ENCODE data around the gene ZGRF1.

DNA sequence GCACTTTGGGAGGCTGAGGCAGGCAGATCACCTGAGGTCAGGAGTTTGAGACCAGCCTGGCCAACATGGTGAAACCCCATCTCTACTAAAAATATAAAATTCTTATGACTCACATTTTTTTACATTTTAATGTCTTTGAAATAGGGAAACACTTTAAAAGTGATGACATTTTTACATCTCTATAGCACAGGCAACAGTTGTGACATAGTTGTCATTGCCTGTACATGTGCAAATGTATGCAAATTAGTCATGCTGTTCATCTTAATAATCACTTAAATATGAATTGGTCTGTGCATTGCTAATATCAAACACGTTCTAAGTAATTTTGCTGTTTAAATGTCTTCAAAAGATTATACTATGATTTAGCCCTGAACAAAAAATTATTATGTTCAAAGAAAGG lies 41.7 kb downstream of the ZGRF1 start:
- TF ChIP-seq FOS (IDR thresholded peaks at IDR 0.05; ENCODE audit: borderline replicate concordance, extremely low read depth, insufficient read length) (no peak), POLR2AphosphoS5 (IDR thresholded peaks at IDR 0.05; ENCODE audit: low read length) (no peak), EP300 (IDR thresholded peaks at IDR 0.05; ENCODE audit: borderline replicate concordance in 1 of 2, control insufficient read depth in 1 of 2, low read depth in 2 of 2, low read length in 2 of 2) (no peak), TCF12 (IDR thresholded peaks at IDR 0.05; ENCODE audit: low read depth, low read length) (no peak), SMC3 (IDR thresholded peaks at IDR 0.05; ENCODE audit: borderline replicate concordance, low read length) (no peak), EGR1 (IDR thresholded peaks at IDR 0.05; ENCODE audit: borderline replicate concordance in 1 of 2, low read depth in 2 of 2, low read length in 2 of 2) (no peak), NBN (IDR thresholded peaks at IDR 0.05) (no peak), NFYA (IDR thresholded peaks at IDR 0.05; ENCODE audit: borderline replicate concordance, low read depth, low read length) (no peak)
- TF ChIP-seq, protein P1, sequence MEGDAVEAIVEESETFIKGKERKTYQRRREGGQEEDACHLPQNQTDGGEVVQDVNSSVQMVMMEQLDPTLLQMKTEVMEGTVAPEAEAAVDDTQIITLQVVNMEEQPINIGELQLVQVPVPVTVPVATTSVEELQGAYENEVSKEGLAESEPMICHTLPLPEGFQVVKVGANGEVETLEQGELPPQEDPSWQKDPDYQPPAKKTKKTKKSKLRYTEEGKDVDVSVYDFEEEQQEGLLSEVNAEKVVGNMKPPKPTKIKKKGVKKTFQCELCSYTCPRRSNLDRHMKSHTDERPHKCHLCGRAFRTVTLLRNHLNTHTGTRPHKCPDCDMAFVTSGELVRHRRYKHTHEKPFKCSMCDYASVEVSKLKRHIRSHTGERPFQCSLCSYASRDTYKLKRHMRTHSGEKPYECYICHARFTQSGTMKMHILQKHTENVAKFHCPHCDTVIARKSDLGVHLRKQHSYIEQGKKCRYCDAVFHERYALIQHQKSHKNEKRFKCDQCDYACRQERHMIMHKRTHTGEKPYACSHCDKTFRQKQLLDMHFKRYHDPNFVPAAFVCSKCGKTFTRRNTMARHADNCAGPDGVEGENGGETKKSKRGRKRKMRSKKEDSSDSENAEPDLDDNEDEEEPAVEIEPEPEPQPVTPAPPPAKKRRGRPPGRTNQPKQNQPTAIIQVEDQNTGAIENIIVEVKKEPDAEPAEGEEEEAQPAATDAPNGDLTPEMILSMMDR (IDR thresholded peaks at IDR 0.05 in 2 of 3, conservative IDR thresholded peaks at IDR 0.05 in 1 of 3; ENCODE audit: control insufficient read depth in 2 of 3, extremely low read depth in 1 of 3, insufficient read depth in 1 of 3, low read depth in 3 of 3, low read length in 3 of 3): no peak
- TF ChIP-seq, protein P2, sequence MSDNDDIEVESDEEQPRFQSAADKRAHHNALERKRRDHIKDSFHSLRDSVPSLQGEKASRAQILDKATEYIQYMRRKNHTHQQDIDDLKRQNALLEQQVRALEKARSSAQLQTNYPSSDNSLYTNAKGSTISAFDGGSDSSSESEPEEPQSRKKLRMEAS (IDR thresholded peaks at IDR 0.05; ENCODE audit: low read depth, low read length): no peak

All from GM12878 (cell line).